ENCODE results near the gene SLC17A8. TPM values are rescaled to one million over a fixed set of nuclear protein-coding genes. Genes with fewer than 3 reads are reported as not detected.
"Not testable (repeated sequence)": the region's sequence is repeated elsewhere in the genome, so short reads cannot be mapped to it uniquely, and the experiment has no call there.

Gene SLC17A8
- total RNA-seq, result under 0.01 TPM

DNA sequence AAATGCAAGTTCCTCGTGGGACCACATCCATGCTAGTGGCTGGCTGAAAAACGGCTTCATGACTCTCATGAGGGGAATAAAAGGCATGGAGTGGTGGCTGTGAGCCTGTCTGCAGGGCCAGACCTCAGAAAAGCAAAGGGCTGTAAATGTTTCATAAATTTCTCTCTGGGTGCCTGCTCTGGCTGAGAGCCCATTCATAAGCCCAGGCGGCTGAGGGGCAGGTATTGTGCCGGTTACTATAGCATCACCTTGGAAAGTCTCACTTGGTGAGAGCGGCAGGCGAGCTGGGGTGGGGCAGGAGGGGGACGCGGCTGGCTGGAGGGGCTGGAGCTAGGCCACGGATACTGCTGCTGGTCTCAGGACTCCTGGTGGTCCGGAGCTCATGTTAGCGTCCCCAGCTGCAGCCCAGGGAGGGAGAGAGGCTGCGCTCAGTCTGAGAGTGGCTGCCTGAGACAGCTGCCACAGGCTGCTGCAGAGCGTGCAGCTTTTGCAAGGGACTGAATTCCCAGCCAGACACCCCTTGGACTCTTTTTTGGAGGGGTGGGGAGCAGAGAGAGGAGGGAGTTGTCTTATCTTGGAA is at the start of gene SLC17A8:
TSS of gene SLC17A8 (plus strand) at position 431 of the 580 bp plus-strand sequence. CDS start 318 bp downstream, outside the sequence.
- Histone ChIP-seq H3K4me1 (ENCODE audit: control insufficient read depth in 3 of 3, insufficient read depth in 3 of 3, low read length in 3 of 3) (peaks cover 0 to 2% (median 0%) of the 10 kb centered on the region in 3 donors), H3K27ac (ENCODE audit: low read depth, low read length) (no peak within 1 kb of the TSS), H3K4me3 (ENCODE audit: low read length in 3 of 3) (no peak within 1 kb of the TSS), H3K9ac (ENCODE audit: low read depth in 1 of 3, low read length in 3 of 3) (no peak within 1 kb of the TSS), H3K9me3 (ENCODE audit: control insufficient read depth in 3 of 3, low read length in 3 of 3) (no peaks in the 10 kb centered on the region), H3K27me3 (ENCODE audit: control insufficient read depth in 3 of 3, insufficient read depth in 3 of 3, low read length in 3 of 3) (peaks cover 0 to 6% (median 2%) of the 10 kb centered on the region in 3 donors), H3K36me3 (ENCODE audit: control insufficient read depth in 3 of 3, insufficient read depth in 3 of 3, low read length in 3 of 3) (no peaks in the 10 kb centered on the region)

DNA sequence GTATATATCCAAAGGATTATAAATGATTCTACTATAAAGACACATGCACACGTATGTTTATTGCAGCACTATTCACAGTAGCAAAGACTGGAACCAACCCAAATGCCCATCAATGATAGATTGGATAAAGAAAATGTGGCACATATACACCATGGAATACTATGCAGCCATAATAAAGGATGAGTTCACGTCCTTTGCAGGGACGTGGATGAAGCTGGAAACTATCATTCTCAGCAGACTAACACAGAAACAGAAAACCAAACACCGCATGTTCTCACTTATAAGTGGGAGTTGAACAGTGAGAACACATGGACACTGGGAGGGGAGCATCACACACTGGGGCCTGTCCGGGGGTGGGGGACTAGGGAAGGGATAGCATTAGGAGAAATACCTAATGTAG is 48.7 kb upstream of the SLC17A8 start:
- not testable (repeated sequence) for H3K9ac ChIP-seq (ENCODE audit: low read depth in 1 of 3, low read length in 3 of 3); H3K4me1 ChIP-seq (ENCODE audit: control insufficient read depth in 3 of 3, insufficient read depth in 3 of 3, low read length in 3 of 3); H3K27ac ChIP-seq (ENCODE audit: low read depth, low read length); H3K4me3 ChIP-seq (ENCODE audit: low read length in 3 of 3); H3K27me3 ChIP-seq (ENCODE audit: control insufficient read depth in 3 of 3, insufficient read depth in 3 of 3, low read length in 3 of 3); H3K9me3 ChIP-seq (ENCODE audit: control insufficient read depth in 3 of 3, low read length in 3 of 3)
- H3K36me3 ChIP-seq (ENCODE audit: control insufficient read depth in 3 of 3, insufficient read depth in 3 of 3, low read length in 3 of 3), result peaks cover 9 to 14% (median 14%) of the 10 kb centered on the region in 3 donors

DNA sequence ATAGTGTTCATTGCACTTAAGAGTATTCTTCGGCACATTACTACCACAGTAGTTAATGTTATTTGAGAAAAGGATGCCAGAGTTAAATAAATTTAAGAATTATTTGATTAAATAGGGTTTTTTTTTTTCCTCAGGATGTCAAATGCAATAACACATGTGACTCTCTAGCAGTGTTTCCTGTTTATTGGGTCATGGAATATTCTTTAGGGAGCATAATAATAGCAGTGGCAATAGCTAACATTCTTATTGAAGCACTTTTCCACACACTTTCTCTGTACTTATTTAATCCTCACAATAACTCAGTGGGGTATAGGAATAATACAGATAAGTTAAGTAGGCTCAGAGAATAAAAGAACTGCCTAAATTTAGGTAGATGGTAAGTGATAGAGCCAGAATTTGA is 45.6 kb upstream of the SLC17A8 start:
- H3K9ac ChIP-seq (ENCODE audit: low read depth in 1 of 3, low read length in 3 of 3), result no peak overlapping the region
- H3K36me3 ChIP-seq (ENCODE audit: control insufficient read depth in 3 of 3, insufficient read depth in 3 of 3, low read length in 3 of 3), result peaks cover 6 to 24% (median 17%) of the 10 kb centered on the region in 3 donors
- no peak overlapping the region for H3K27ac ChIP-seq (ENCODE audit: low read depth, low read length)
- no peaks in the 10 kb centered on the region for H3K4me1 ChIP-seq (ENCODE audit: control insufficient read depth in 3 of 3, insufficient read depth in 3 of 3, low read length in 3 of 3)
- H3K27me3 ChIP-seq (ENCODE audit: control insufficient read depth in 3 of 3, insufficient read depth in 3 of 3, low read length in 3 of 3), result no peaks in the 10 kb centered on the region
- no peaks in the 10 kb centered on the region for H3K9me3 ChIP-seq (ENCODE audit: control insufficient read depth in 3 of 3, low read length in 3 of 3)
- H3K4me3 ChIP-seq (ENCODE audit: low read length in 3 of 3), result no peak overlapping the region

DNA sequence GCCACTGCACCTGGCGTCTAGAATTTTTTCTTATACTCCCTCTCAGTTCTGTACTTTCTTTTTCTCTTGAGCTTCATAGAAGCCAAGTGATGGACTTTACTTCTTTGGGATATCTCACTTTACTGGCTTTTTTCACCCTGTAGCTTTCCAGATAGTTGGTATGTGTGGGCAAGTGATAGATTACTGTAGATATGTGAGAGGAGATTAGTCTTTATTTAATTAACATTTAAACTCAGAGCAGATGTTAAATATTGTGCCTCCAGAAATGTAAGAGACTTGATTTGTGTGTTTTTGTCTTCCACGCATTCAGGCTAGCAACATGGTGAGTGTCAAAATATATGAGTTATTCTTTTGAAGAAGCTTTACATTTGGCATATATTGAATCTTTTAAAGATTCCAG is 39.5 kb upstream of the SLC17A8 start:
- no peak overlapping the region for H3K9ac ChIP-seq (ENCODE audit: low read depth in 1 of 3, low read length in 3 of 3)
- H3K9me3 ChIP-seq (ENCODE audit: control insufficient read depth in 3 of 3, low read length in 3 of 3), result no peaks in the 10 kb centered on the region
- H3K27me3 ChIP-seq (ENCODE audit: control insufficient read depth in 3 of 3, insufficient read depth in 3 of 3, low read length in 3 of 3), result no peaks in the 10 kb centered on the region
- no peaks in the 10 kb centered on the region for H3K4me1 ChIP-seq (ENCODE audit: control insufficient read depth in 3 of 3, insufficient read depth in 3 of 3, low read length in 3 of 3)
- no peak overlapping the region for H3K27ac ChIP-seq (ENCODE audit: low read depth, low read length)
- peaks cover 12 to 26% (median 13%) of the 10 kb centered on the region in 3 donors for H3K36me3 ChIP-seq (ENCODE audit: control insufficient read depth in 3 of 3, insufficient read depth in 3 of 3, low read length in 3 of 3)
- H3K4me3 ChIP-seq (ENCODE audit: low read length in 3 of 3), result no peak overlapping the region

DNA sequence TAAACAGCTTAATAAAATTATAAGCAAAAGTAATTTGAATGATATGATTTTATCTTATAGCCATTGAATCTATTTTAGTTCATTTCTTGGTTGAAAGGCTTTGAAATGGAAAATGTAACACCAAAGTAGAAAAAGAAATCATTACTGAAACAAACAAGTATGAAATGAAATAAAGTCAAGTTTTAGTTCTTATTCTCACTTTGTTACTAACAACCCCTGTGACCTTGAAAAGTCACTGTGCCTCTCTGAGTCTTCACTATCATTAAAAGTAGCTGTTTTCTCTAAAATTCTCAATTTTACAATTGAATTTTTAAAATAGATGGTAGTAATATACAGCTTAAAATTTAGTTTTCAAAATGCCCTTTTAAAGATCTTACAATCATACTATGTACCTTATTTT is 32.4 kb upstream of the SLC17A8 start:
- H3K27me3 ChIP-seq (ENCODE audit: control insufficient read depth in 3 of 3, insufficient read depth in 3 of 3, low read length in 3 of 3), result no peaks in the 10 kb centered on the region
- no peaks in the 10 kb centered on the region for H3K4me1 ChIP-seq (ENCODE audit: control insufficient read depth in 3 of 3, insufficient read depth in 3 of 3, low read length in 3 of 3)
- H3K4me3 ChIP-seq (ENCODE audit: low read length in 3 of 3), result no peak overlapping the region
- no peak overlapping the region for H3K9ac ChIP-seq (ENCODE audit: low read depth in 1 of 3, low read length in 3 of 3)
- H3K36me3 ChIP-seq (ENCODE audit: control insufficient read depth in 3 of 3, insufficient read depth in 3 of 3, low read length in 3 of 3), result peaks cover 2 to 13% (median 11%) of the 10 kb centered on the region in 3 donors
- no peak overlapping the region for H3K27ac ChIP-seq (ENCODE audit: low read depth, low read length)
- no peaks in the 10 kb centered on the region for H3K9me3 ChIP-seq (ENCODE audit: control insufficient read depth in 3 of 3, low read length in 3 of 3)

DNA sequence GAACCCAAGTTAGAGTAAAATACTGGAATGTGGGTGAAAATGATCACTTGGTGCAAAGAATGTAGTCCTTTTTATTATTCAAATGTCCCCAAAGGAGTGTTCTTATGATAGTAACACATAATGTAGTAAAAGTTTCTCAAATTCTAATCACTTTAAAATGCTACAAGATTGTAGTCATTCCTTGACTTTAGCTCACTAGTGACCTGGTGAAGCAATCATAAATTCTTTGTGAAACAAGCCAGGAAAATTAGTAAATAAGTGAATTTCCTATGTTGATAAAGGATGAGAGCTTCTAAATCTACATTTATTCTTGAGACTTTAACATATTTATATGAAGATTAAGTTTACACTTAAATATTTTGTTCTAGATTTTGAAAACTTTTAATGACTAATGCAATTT is 30.7 kb upstream of the SLC17A8 start:
- Histone ChIP-seq H3K36me3 (ENCODE audit: control insufficient read depth in 3 of 3, insufficient read depth in 3 of 3, low read length in 3 of 3) (peaks cover 0 to 19% (median 17%) of the 10 kb centered on the region in 3 donors), H3K9ac (ENCODE audit: low read depth in 1 of 3, low read length in 3 of 3) (no peak overlapping the region), H3K4me1 (ENCODE audit: control insufficient read depth in 3 of 3, insufficient read depth in 3 of 3, low read length in 3 of 3) (no peaks in the 10 kb centered on the region), H3K27me3 (ENCODE audit: control insufficient read depth in 3 of 3, insufficient read depth in 3 of 3, low read length in 3 of 3) (no peaks in the 10 kb centered on the region), H3K4me3 (ENCODE audit: low read length in 3 of 3) (no peak overlapping the region), H3K9me3 (ENCODE audit: control insufficient read depth in 3 of 3, low read length in 3 of 3) (no peaks in the 10 kb centered on the region), H3K27ac (ENCODE audit: low read depth, low read length) (no peak overlapping the region)

DNA sequence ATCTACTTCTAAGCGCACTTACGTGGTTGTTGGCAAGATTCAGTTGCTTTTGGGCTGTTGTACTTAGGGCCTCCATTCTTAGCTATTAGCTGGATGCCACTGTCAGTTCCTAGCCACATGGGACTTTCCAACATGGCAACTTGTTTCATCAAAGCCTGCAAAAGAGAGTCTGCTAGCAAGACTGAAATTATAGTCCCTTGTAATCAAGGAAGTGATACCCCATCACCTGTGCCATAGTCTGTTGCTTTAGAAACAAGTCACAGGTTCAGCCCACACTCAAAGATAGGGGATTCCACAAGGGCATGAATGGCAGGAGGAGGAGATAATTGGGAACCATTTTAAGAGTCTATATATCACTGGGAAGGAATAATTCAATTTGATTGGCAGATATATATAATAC is 27.1 kb upstream of the SLC17A8 start:
- no peak overlapping the region for H3K4me3 ChIP-seq (ENCODE audit: low read length in 3 of 3)
- H3K9ac ChIP-seq (ENCODE audit: low read depth in 1 of 3, low read length in 3 of 3), result no peak overlapping the region
- H3K36me3 ChIP-seq (ENCODE audit: control insufficient read depth in 3 of 3, insufficient read depth in 3 of 3, low read length in 3 of 3), result peaks cover 0 to 22% (median 19%) of the 10 kb centered on the region in 3 donors
- no peaks in the 10 kb centered on the region for H3K27me3 ChIP-seq (ENCODE audit: control insufficient read depth in 3 of 3, insufficient read depth in 3 of 3, low read length in 3 of 3)
- no peak overlapping the region for H3K27ac ChIP-seq (ENCODE audit: low read depth, low read length)
- H3K4me1 ChIP-seq (ENCODE audit: control insufficient read depth in 3 of 3, insufficient read depth in 3 of 3, low read length in 3 of 3), result no peaks in the 10 kb centered on the region
- H3K9me3 ChIP-seq (ENCODE audit: control insufficient read depth in 3 of 3, low read length in 3 of 3), result no peaks in the 10 kb centered on the region

DNA sequence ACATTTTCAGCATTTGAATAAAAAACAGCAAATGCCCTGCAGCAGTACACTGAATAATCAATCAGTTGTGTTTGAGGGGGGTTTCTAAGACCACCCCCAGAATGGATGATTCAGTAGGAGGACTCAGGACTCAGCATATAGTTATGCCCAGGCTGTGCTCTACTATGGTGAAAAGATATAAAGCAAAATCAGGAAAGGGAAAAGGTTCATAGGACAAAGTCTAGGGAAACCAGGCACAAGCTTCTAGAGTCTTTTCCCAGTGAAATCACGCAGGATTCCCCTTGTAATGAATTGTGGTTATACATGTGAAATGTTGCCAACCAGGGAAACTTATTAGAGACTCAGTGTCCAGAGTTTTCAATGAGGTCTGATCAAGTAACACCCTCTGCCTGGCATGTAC is 25.0 kb upstream of the SLC17A8 start:
- peaks cover 3 to 27% (median 26%) of the 10 kb centered on the region in 3 donors for H3K36me3 ChIP-seq (ENCODE audit: control insufficient read depth in 3 of 3, insufficient read depth in 3 of 3, low read length in 3 of 3)
- no peaks in the 10 kb centered on the region for H3K4me1 ChIP-seq (ENCODE audit: control insufficient read depth in 3 of 3, insufficient read depth in 3 of 3, low read length in 3 of 3)

DNA sequence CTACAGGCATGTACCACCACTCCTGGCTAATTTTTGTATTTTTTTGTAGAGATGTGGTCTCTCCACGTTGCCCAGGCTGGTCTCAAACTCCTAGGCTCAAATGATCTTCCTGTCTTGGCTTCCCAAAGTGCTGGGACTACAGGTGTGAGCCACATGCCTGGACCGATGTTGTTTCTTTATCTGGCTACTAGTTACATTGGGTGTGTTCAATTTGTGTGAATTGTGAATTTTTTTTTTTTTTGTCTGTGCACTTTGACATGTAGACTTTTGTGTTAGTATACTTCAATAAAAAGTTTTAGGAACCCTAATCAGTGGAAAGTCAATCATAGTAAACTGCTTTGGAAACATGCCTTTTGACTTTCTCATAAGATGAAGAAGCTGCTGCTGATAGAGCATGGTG is 24.0 kb upstream of the SLC17A8 start:
- Histone ChIP-seq H3K27me3 (ENCODE audit: control insufficient read depth in 3 of 3, insufficient read depth in 3 of 3, low read length in 3 of 3) (no peaks in the 10 kb centered on the region), H3K4me1 (ENCODE audit: control insufficient read depth in 3 of 3, insufficient read depth in 3 of 3, low read length in 3 of 3) (no peaks in the 10 kb centered on the region), H3K36me3 (ENCODE audit: control insufficient read depth in 3 of 3, insufficient read depth in 3 of 3, low read length in 3 of 3) (peaks cover 3 to 32% (median 24%) of the 10 kb centered on the region in 3 donors), H3K4me3 (ENCODE audit: low read length in 3 of 3) (no peak overlapping the region), H3K9me3 (ENCODE audit: control insufficient read depth in 3 of 3, low read length in 3 of 3) (no peaks in the 10 kb centered on the region), H3K27ac (ENCODE audit: low read depth, low read length) (no peak overlapping the region), H3K9ac (ENCODE audit: low read depth in 1 of 3, low read length in 3 of 3) (no peak overlapping the region)

More for the DNA sequence above, 25.0 kb upstream of the SLC17A8 start:
- Histone ChIP-seq H3K4me3 (ENCODE audit: low read length in 3 of 3) (no peak overlapping the region), H3K27ac (ENCODE audit: low read depth, low read length) (no peak overlapping the region), H3K9ac (ENCODE audit: low read depth in 1 of 3, low read length in 3 of 3) (peak overlapping the region in 1 of 3 donors; percentile 36), H3K9me3 (ENCODE audit: control insufficient read depth in 3 of 3, low read length in 3 of 3) (no peaks in the 10 kb centered on the region), H3K27me3 (ENCODE audit: control insufficient read depth in 3 of 3, insufficient read depth in 3 of 3, low read length in 3 of 3) (no peaks in the 10 kb centered on the region)

DNA sequence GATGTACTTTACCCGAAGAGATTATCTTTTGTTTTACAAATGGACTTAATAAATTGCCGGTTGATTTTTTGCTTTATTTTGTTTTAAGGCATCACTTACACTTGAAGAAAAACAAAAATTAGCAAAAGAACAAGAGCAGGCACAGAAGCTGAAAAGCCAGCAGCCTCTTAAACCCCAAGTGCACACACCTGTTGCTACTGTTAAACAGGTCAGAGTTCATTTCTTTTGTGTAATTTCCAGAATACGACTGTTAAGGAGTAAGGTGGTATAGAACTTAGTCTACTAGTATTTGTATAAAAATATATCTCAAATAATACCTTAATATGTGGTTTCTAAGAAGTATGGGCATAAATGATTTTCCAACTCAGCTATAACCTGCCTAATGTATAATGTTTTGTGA is 19.6 kb upstream of the SLC17A8 start:
- no peak overlapping the region for H3K27ac ChIP-seq (ENCODE audit: low read depth, low read length)
- peaks cover 10 to 30% (median 22%) of the 10 kb centered on the region in 3 donors for H3K36me3 ChIP-seq (ENCODE audit: control insufficient read depth in 3 of 3, insufficient read depth in 3 of 3, low read length in 3 of 3)

More for the DNA sequence above, 19.6 kb upstream of the SLC17A8 start:
- Histone ChIP-seq H3K9ac (ENCODE audit: low read depth in 1 of 3, low read length in 3 of 3) (no peak overlapping the region), H3K9me3 (ENCODE audit: control insufficient read depth in 3 of 3, low read length in 3 of 3) (no peaks in the 10 kb centered on the region), H3K27me3 (ENCODE audit: control insufficient read depth in 3 of 3, insufficient read depth in 3 of 3, low read length in 3 of 3) (no peaks in the 10 kb centered on the region), H3K4me3 (ENCODE audit: low read length in 3 of 3) (no peak overlapping the region), H3K4me1 (ENCODE audit: control insufficient read depth in 3 of 3, insufficient read depth in 3 of 3, low read length in 3 of 3) (no peaks in the 10 kb centered on the region)

Data from skeletal muscle tissue (tissue), 4 donors.